ENCODE measurements around the gene CGB5. TPM values are rescaled to one million over a fixed set of nuclear protein-coding genes. Genes with fewer than 3 reads are reported as not detected.
"Not testable (repeated sequence)": the region's sequence is repeated elsewhere in the genome, so short reads cannot be mapped to it uniquely, and the experiment has no call there.

Gene CGB5
- total and polyA plus RNA-seq, 8 donors, result not detected

DNA sequence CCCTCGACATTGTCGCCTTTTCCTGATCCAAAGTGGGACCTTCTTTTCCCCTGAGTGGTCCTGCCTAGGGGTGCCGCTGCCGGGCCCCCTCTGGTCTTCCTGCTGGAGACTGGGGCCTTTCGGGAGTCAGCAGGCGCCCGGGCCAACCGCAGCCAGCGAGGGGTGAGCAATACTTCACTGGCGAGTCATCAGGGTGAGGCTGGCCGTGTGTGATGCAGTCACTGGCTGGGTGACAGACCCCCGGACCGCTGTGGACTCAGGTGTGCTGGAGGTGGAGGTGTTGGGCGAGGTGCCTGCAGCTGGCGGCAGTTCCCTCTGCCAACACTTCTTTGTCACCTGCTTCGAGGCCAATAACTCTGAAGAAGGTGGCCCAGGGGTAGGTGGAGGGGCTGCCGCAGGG lies 1.5 kb upstream of the CGB5 start:
- H3K36me3 ChIP-seq, result no peaks in the 10 kb centered on the region
- TF ChIP-seq, protein P1, sequence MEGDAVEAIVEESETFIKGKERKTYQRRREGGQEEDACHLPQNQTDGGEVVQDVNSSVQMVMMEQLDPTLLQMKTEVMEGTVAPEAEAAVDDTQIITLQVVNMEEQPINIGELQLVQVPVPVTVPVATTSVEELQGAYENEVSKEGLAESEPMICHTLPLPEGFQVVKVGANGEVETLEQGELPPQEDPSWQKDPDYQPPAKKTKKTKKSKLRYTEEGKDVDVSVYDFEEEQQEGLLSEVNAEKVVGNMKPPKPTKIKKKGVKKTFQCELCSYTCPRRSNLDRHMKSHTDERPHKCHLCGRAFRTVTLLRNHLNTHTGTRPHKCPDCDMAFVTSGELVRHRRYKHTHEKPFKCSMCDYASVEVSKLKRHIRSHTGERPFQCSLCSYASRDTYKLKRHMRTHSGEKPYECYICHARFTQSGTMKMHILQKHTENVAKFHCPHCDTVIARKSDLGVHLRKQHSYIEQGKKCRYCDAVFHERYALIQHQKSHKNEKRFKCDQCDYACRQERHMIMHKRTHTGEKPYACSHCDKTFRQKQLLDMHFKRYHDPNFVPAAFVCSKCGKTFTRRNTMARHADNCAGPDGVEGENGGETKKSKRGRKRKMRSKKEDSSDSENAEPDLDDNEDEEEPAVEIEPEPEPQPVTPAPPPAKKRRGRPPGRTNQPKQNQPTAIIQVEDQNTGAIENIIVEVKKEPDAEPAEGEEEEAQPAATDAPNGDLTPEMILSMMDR (IDR thresholded peaks at IDR 0.05), result no peak
- TF ChIP-seq EP300 (IDR thresholded peaks at IDR 0.05) (no peak), POLR2AphosphoS5 (IDR thresholded peaks at IDR 0.05) (no peak), POLR2A (IDR thresholded peaks at IDR 0.05) (no peak)
- H3K4me1 ChIP-seq, result no peaks in the 10 kb centered on the region
- no peaks in the 10 kb centered on the region for H3K9me3 ChIP-seq
- 53 to 78% (median 60%) methylated on average over 10 to 17 of the region's 17 CpGs for WGBS, 5 donors
- H3K27me3 ChIP-seq, result peaks cover 0 to 5% (median 0%) of the 10 kb centered on the region in 3 donors
- no peak for DNase-seq
- no peak overlapping the region for H3K27ac ChIP-seq
- no peak overlapping the region for H3K4me3 ChIP-seq
- intact Hi-C loops (cut with DNase I; ENCODE audit: low total_unique reads), result no loop called here

DNA sequence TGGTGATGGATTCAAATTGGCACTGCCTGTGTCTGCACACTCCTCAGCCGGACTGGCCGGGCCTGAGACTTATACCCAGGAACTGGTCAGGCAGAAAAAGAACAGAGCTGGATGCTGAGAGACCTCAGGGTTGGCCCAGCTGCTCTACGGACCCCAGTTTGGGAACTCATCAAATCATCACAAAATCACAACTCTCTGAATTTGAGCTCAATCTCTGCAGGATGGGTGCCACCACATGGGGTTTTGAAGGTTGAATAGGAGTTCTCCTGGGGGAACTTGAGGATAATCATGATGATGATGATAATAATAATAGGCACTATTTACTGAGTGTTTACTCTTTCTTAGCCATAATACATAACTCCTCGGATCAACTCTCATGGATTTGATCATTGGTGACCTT lies 982 bp upstream of the CGB5 start:
- H3K4me1 ChIP-seq; H3K27ac ChIP-seq; H3K4me3 ChIP-seq; H3K36me3 ChIP-seq; H3K9me3 ChIP-seq; H3K27me3 ChIP-seq; intact Hi-C loops (cut with DNase I; ENCODE audit: low total_unique reads); DNase-seq: not testable (repeated sequence)
- WGBS, 5 donors, result 73 to 92% (median 81%) methylated on average over 2 to 4 of the region's 4 CpGs

DNA sequence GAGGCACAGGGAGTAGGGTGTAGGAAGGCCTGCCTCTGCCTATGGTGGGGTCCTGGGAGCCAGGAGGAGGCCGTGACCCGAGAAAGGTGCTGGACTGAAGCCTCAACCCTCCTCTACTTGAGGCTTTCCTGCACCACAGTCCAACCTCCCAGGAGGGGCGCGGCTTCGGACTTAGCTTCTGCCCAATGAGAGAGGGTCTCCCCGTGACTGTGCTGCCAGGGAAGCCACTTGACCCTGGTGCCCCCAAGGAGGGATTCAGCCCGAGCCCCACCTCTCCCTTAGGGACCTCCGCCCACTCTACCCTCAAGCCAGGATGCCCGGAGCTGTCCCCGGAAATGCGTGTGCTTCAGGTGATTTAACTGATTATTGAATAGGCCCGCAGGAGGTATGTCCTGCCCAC lies 5.4 kb downstream of the CGB5 start, which contains the start of gene CGB8:
CGB8 (minus strand) TSS at position 101 of the 400 bp plus-strand sequence. CDS start 372 bp downstream, outside the sequence.
- intact Hi-C loops (cut with DNase I; ENCODE audit: low total_unique reads); H3K4me3 ChIP-seq; H3K27me3 ChIP-seq; H3K36me3 ChIP-seq; H3K4me1 ChIP-seq; DNase-seq; H3K27ac ChIP-seq; H3K9me3 ChIP-seq: not testable (repeated sequence)
- WGBS, 5 donors, result 54 to 70% (median 66%) methylated on average over 8 to 12 of the region's 12 CpGs

DNA sequence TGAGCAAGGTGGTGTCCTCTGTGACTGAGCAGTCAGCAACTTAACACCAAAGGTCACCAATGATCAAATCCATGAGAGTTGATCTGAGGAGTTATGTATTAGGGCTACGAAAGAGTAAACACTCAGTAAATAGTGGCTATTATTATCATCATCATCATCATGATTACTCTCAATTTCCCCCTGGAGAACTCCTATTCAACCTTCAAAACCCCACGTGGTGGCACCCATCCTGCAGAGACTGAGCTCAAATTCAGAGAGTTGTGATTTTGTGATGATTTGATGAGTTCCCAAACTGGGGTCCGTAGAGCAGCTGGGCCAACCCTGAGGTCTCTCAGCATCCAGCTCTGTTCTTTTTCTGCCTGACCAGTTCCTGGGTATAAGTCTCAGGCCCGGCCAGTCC lies 6.2 kb downstream of the CGB5 start:
- H3K4me1 ChIP-seq; H3K36me3 ChIP-seq; H3K9me3 ChIP-seq; H3K27ac ChIP-seq; H3K4me3 ChIP-seq; intact Hi-C loops (cut with DNase I; ENCODE audit: low total_unique reads); DNase-seq; H3K27me3 ChIP-seq: not testable (repeated sequence)
- WGBS, 5 donors, result 74 to 86% (median 77%) methylated on average over 3 of the region's 4 CpGs

DNA sequence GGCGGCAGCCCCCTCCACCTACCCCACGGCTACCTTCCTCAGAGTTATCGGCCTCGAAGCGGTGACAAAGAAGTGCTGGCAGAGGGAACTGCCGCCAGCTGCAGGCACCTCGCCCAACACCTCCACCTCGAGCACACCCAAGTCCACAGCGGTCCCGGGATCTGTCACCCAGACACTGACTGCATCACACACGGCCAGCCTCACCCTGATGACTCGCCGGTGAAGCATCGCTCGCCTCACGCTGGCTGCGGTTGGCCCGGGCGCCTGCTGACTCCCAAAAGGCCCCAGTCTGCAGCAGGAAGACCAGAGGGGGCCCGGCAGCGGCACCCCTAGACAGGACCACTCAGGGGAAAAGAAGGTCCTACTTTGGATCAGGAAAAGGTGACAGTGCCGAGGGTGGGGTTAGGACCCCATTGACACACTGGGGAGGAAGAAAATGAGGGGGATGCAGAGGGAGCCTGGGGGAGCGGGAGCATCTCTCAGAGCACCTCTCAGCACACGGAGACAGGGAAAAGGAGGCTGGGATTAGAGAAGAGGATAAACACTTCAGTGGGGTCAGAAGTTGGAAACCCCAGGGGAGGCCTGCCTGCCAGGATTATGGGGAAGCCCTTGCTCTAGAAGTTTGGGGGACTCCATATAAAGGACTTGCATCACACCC lies 6.9 kb downstream of the CGB5 start:
- H3K4me1 ChIP-seq; H3K27me3 ChIP-seq; H3K9me3 ChIP-seq; H3K27ac ChIP-seq; intact Hi-C loops (cut with DNase I; ENCODE audit: low total_unique reads); DNase-seq; H3K36me3 ChIP-seq; H3K4me3 ChIP-seq: not testable (repeated sequence)
- 59 to 67% (median 64%) methylated on average over 19 to 24 of the region's 24 CpGs for WGBS, 5 donors

DNA sequence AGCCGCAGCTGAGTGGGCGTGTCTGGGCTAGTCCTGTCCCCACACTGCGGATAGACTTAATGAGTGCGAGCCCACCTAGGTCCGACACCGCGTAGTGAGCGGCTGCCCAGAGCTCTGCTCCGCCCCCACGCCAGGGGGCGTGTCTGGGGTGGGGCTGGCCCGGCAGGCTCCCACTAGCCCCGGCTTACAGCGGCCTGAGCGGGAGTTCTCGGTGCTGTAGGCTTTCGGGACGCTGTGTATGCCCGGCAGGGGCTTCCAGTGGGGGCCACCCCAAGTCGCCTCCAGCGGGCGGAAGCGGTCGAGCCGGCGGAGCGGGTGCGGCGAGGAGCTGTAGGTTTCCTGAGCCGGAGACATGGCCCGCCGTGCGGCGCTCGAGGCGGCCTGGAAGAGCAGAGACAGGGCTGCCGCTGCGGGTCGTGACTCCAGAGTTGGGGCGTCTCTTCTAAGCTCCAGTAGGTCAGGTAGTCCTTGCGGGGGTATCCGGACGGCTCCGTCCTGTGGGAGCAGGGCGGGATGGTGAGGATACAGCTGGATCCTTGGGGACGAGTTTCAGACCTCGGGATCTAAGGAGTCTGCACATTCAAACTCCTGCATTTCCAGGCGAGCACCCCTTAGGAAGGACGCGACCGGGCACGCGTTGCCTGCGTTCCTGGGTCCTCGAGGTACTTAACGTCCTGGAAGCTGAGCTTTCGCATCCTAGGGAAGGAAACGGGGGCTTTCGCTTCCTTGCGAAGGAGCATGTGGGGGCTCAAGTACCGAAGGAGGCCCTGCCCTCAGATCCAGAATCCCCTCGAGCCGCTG lies 12.7 kb downstream of the CGB5 start:
- peak overlapping the region in 1 of 5 donors; percentile 5 for H3K27ac ChIP-seq
- peak overlapping the region; percentile 52 to 58 (median 57) for H3K4me3 ChIP-seq
- peaks cover 0 to 61% (median 41%) of the 10 kb centered on the region in 3 donors for H3K27me3 ChIP-seq
- peaks cover 24 to 29% (median 25%) of the 10 kb centered on the region in 4 donors for H3K4me1 ChIP-seq
- 1 to 6% (median 1%) methylated on average over 12 to 63 of the region's 63 CpGs for whole genome bisulfite sequencing, 5 donors
- H3K36me3 ChIP-seq, result no peaks in the 10 kb centered on the region
- intact Hi-C loops (cut with DNase I; ENCODE audit: low total_unique reads), result no loop called here
- TF ChIP-seq POLR2A (IDR thresholded peaks at IDR 0.05) (no peak), EP300 (IDR thresholded peaks at IDR 0.05) (no peak)
- TF ChIP-seq, protein P1 (IDR thresholded peaks at IDR 0.05), result peak in 4 of 7 experiments; percentile 15 to 46 (median 45)
- H3K9me3 ChIP-seq, result no peaks in the 10 kb centered on the region
- peak; percentile 60 to 79 for DNase-seq

DNA sequence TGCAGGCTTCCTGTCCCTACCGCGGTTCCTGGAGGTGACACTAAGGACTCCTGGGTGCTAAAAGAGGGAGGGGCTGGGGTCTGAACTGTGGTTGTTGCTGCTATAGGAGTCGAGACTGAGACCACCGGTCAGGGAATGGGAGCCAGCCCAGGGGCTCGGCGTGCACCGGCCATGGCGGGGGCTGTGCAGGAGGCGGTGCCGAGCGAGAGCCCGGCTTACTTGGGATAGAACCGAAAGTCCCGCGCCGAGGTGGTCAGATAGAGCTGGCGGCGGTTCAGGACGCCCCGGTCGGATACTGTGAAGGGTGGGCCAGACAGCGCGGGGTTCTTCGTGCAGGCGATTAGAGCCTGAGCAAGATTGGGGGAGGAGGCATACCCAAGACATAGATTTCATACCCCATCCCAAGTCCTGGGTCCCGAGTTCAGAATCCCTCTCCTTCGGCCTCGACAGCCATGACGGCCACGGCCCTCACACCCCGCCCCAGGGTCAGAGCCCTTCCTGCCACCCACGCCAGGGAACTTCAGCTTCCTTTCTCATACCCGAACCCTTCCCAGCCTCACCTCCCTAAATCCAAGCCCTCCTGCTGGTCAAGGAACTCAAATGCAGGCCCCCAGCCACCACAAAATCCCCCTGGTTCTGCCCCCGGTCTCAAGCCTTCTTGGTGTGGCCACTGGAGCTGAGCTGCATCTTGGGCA lies 13.4 kb downstream of the CGB5 start:
- intact Hi-C loops (cut with DNase I; ENCODE audit: low total_unique reads); H3K9me3 ChIP-seq; H3K27ac ChIP-seq; DNase-seq; H3K36me3 ChIP-seq: not testable (repeated sequence)
- H3K27me3 ChIP-seq, result peaks cover 0 to 69% (median 46%) of the 10 kb centered on the region in 3 donors
- H3K4me3 ChIP-seq, result peak overlapping the region; percentile 52 to 58 (median 57)
- WGBS, 5 donors, result 3 to 5% (median 5%) methylated on average over 17 to 34 of the region's 34 CpGs
- peaks cover 24 to 29% (median 25%) of the 10 kb centered on the region in 4 donors for H3K4me1 ChIP-seq

Data from stomach (tissue), 9 donors.